ENCODE data around the gene CSAG1.
"Not testable (repeated sequence)": the region's sequence is repeated elsewhere in the genome, so short reads cannot be mapped to it uniquely, and the experiment has no call there.

DNA sequence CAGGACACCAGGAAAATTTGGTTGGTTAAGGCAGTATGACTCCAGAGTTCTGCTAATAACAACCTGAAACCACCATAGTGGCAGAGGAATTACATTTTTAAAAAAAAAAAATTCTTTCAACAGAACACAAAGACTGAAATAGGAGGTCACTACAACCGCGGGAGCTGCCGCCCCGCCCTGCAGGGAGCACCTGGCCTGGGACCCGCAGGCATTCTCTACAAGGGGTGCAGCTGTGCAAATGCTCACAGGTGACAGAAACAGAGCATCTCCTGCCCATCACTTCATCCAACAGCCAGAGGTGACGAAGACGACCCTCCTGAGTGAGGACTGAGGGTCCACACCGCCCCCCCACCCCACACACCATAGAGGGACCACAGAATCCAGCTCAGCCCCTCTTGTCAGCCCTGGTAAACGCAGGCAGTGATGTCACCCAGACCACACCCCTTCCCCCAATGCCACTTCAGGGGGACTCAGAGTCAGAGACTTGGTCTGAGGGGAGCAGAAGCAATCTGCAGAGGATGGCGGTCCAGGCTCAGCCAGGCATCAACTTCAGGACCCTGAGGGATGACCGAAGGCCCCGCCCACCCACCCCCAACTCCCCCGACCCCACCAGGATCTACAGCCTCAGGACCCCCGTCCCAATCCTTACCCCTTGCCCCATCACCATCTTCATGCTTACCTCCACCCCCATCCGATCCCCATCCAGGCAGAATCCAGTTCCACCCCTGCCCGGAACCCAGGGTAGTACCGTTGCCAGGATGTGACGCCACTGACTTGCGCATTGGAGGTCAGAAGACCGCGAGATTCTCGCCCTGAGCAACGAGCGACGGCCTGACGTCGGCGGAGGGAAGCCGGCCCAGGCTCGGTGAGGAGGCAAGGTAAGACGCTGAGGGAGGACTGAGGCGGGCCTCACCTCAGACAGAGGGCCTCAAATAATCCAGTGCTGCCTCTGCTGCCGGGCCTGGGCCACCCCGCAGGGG, 35.3 kb downstream of the CSAG1 start, which contains the start of gene MAGEA3:
- TF ChIP-seq, protein P1, sequence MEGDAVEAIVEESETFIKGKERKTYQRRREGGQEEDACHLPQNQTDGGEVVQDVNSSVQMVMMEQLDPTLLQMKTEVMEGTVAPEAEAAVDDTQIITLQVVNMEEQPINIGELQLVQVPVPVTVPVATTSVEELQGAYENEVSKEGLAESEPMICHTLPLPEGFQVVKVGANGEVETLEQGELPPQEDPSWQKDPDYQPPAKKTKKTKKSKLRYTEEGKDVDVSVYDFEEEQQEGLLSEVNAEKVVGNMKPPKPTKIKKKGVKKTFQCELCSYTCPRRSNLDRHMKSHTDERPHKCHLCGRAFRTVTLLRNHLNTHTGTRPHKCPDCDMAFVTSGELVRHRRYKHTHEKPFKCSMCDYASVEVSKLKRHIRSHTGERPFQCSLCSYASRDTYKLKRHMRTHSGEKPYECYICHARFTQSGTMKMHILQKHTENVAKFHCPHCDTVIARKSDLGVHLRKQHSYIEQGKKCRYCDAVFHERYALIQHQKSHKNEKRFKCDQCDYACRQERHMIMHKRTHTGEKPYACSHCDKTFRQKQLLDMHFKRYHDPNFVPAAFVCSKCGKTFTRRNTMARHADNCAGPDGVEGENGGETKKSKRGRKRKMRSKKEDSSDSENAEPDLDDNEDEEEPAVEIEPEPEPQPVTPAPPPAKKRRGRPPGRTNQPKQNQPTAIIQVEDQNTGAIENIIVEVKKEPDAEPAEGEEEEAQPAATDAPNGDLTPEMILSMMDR (IDR thresholded peaks at IDR 0.05; ENCODE audit: extremely low read depth in 1 of 2, insufficient read depth in 1 of 2, low read depth in 1 of 2, low read length in 2 of 2), result not testable (repeated sequence)
- TF ChIP-seq POLR2A (IDR thresholded peaks at IDR 0.05; ENCODE audit: low read depth, low read length); EZH2 (IDR thresholded peaks at IDR 0.05; ENCODE audit: borderline replicate concordance, low read depth, low read length, severe bottlenecking); GATA2 (IDR thresholded peaks at IDR 0.05; ENCODE audit: insufficient read depth, insufficient read length, low read depth, low read length); MYC (IDR thresholded peaks at IDR 0.05; ENCODE audit: low read depth, low read length): not testable (repeated sequence)
- TF ChIP-seq, protein P2, sequence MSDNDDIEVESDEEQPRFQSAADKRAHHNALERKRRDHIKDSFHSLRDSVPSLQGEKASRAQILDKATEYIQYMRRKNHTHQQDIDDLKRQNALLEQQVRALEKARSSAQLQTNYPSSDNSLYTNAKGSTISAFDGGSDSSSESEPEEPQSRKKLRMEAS (IDR thresholded peaks at IDR 0.05; ENCODE audit: insufficient read depth, insufficient read length), result not testable (repeated sequence)
